Measurements from ENCODE around the gene ALDH7A1. TPM values are rescaled to one million over a fixed set of nuclear protein-coding genes. Genes with fewer than 3 reads are reported as not detected.

Gene ALDH7A1
- total RNA-seq, 2 donors from 2014 or later = 0.81 to 1.2 TPM

DNA sequence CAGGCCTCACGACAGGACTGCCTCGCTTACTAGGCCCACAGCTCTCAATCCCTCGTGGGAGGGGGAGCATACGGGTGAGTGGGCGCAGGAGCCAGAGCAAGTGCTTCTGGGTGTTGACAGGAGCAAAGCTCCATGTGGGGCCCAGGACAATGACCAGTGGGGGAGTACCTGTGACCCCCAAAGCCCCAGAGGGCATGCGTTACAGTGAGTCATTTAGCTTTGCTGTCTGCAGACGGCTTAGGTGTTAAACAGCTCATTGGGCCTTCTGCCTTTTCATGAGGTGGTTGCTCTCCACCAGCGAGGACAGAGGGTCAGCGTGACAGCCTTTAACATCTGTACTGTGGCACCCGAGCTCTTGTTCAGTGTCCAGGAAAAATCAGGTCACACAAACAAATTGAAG is 93.6 kb downstream of the ALDH7A1 start:
- Mint-ChIP-seq H3K9me3 (no peaks in the 10 kb centered on the region), H3K36me3 (no peaks in the 10 kb centered on the region), H3K27ac (no peak overlapping the region), H3K27me3 (no peaks in the 10 kb centered on the region), H3K4me1 (ENCODE audit: low read depth in 2 of 2) (no peaks in the 10 kb centered on the region), H3K4me3 (no peak overlapping the region)
- ATAC-seq (no peak), DNase-seq (ENCODE audit: low spot score) (no peak)

- DNase-seq (ENCODE audit: low spot score) = no peak
- ATAC-seq = peak in 1 of 2 donors; percentile 57
These were observed 95.1 kb downstream of the ALDH7A1 start for GRCh38 chr5:126499853-126500342.

DNA sequence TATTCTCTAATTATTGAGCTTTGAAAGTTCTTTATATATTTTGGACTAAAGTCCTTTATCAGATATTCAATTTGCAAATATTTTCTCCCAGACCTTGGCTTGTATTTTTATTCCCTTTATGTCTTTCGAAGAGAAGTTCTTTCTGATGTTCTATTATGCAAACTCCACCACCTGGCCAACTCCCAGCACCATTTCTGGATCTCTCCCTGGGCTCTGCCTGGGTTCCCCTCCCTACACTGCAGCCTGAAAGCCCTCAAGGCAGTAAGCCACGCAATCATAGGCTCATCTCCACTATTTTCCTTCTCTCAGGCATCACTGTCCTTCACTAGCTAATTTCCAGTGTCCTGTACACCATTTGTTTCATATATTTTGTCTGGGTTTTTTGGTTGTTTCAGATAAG is 95.7 kb downstream of the ALDH7A1 start:
- Mint-ChIP-seq H3K36me3 (no peaks in the 10 kb centered on the region), H3K4me3 (no peak overlapping the region), H3K27ac (no peak overlapping the region), H3K9me3 (no peaks in the 10 kb centered on the region), H3K4me1 (ENCODE audit: low read depth in 2 of 2) (no peaks in the 10 kb centered on the region), H3K27me3 (no peaks in the 10 kb centered on the region)
- DNase-seq (ENCODE audit: low spot score) = no peak
- ATAC-seq = no peak

More at GRCh38 chr5:126499853-126500342, 95.1 kb downstream of the ALDH7A1 start:
- Mint-ChIP-seq H3K4me1 (ENCODE audit: low read depth in 2 of 2) (no peaks in the 10 kb centered on the region), H3K9me3 (no peaks in the 10 kb centered on the region), H3K27me3 (no peaks in the 10 kb centered on the region), H3K27ac (no peak overlapping the region), H3K4me3 (no peak overlapping the region), H3K36me3 (no peaks in the 10 kb centered on the region)

GRCh38 chr5:126497506-126497905 is 97.5 kb downstream of the ALDH7A1 start:
- no peaks in the 10 kb centered on the region for H3K27me3 Mint-ChIP-seq
- H3K4me3 Mint-ChIP-seq = no peak overlapping the region
- H3K27ac Mint-ChIP-seq = no peak overlapping the region
- no peaks in the 10 kb centered on the region for H3K36me3 Mint-ChIP-seq
- DNase-seq (ENCODE audit: low spot score) (no peak), ATAC-seq (no peak)
- no peaks in the 10 kb centered on the region for H3K4me1 Mint-ChIP-seq (ENCODE audit: low read depth in 2 of 2)
- no peaks in the 10 kb centered on the region for H3K9me3 Mint-ChIP-seq

DNA sequence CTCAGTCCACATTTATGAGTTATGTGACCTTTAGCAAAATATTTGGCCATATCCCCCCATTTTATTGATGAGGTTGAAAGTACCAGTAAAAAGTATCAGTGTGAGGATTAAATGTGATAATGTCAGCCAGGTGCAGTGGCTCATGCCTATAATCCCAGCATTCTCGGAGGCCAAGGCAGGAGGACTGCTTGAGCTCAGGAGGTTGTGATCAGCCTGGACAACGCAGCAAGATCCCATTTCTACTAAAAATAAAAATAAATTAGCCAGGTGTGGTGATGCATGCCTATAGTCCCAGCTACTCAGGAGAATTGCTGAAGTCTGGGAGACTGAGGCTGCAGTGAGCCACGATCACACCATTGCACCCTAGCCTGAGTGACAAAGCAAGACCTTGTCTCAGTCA is 100.6 kb downstream of the ALDH7A1 start:
- Mint-ChIP-seq H3K27me3 (no peaks in the 10 kb centered on the region), H3K9me3 (no peaks in the 10 kb centered on the region), H3K4me3 (no peak overlapping the region), H3K4me1 (ENCODE audit: low read depth in 2 of 2) (no peaks in the 10 kb centered on the region), H3K27ac (no peak overlapping the region), H3K36me3 (peaks cover 8% of the 10 kb centered on the region)
- DNase-seq (ENCODE audit: low spot score) (no peak), ATAC-seq (no peak)

GRCh38 chr5:126492939-126493338 is 102.1 kb downstream of the ALDH7A1 start:
- DNase-seq (ENCODE audit: low spot score) = no peak
- ATAC-seq = no peak
- Mint-ChIP-seq H3K4me1 (ENCODE audit: low read depth in 2 of 2) (no peaks in the 10 kb centered on the region), H3K4me3 (no peak overlapping the region), H3K36me3 (peaks cover 13% of the 10 kb centered on the region), H3K27ac (no peak overlapping the region), H3K9me3 (no peaks in the 10 kb centered on the region), H3K27me3 (no peaks in the 10 kb centered on the region)

- Mint-ChIP-seq H3K4me3 (no peak overlapping the region), H3K4me1 (ENCODE audit: low read depth in 2 of 2) (no peaks in the 10 kb centered on the region), H3K27ac (no peak overlapping the region)
These were observed 104.7 kb downstream of the ALDH7A1 start for GRCh38 chr5:126490167-126490940.

GRCh38 chr5:126488443-126489065 is 106.5 kb downstream of the ALDH7A1 start:
- no peaks in the 10 kb centered on the region for H3K27me3 Mint-ChIP-seq
- ATAC-seq = no peak
- H3K4me3 Mint-ChIP-seq = no peak overlapping the region
- H3K27ac Mint-ChIP-seq = no peak overlapping the region
- peaks cover 25% of the 10 kb centered on the region for H3K36me3 Mint-ChIP-seq
- no peaks in the 10 kb centered on the region for H3K4me1 Mint-ChIP-seq (ENCODE audit: low read depth in 2 of 2)
- no peak for DNase-seq (ENCODE audit: low spot score)
- no peaks in the 10 kb centered on the region for H3K9me3 Mint-ChIP-seq

More at GRCh38 chr5:126490167-126490940, 104.7 kb downstream of the ALDH7A1 start:
- DNase-seq (ENCODE audit: low spot score) = no peak
- H3K9me3 Mint-ChIP-seq = no peaks in the 10 kb centered on the region
- H3K36me3 Mint-ChIP-seq = peaks cover 25% of the 10 kb centered on the region
- H3K27me3 Mint-ChIP-seq = no peaks in the 10 kb centered on the region
- no peak for ATAC-seq

- no peak overlapping the region for H3K4me3 Mint-ChIP-seq
- ATAC-seq (no peak), DNase-seq (ENCODE audit: low spot score) (no peak)
- H3K4me1 Mint-ChIP-seq (ENCODE audit: low read depth in 2 of 2) = no peaks in the 10 kb centered on the region
- peaks cover 32% of the 10 kb centered on the region for H3K36me3 Mint-ChIP-seq
- H3K27ac Mint-ChIP-seq = no peak overlapping the region
- H3K9me3 Mint-ChIP-seq = no peaks in the 10 kb centered on the region
- no peaks in the 10 kb centered on the region for H3K27me3 Mint-ChIP-seq
These were observed 107.4 kb downstream of the ALDH7A1 start for GRCh38 chr5:126487596-126487995.

- H3K27ac Mint-ChIP-seq = no peak overlapping the region
- no peak for ATAC-seq
- H3K27me3 Mint-ChIP-seq = no peaks in the 10 kb centered on the region
- no peaks in the 10 kb centered on the region for H3K4me1 Mint-ChIP-seq (ENCODE audit: low read depth in 2 of 2)
- no peak for DNase-seq (ENCODE audit: low spot score)
- no peak overlapping the region for H3K4me3 Mint-ChIP-seq
- H3K36me3 Mint-ChIP-seq = peaks cover 38% of the 10 kb centered on the region
- H3K9me3 Mint-ChIP-seq = no peaks in the 10 kb centered on the region
These were observed 108.7 kb downstream of the ALDH7A1 start for GRCh38 chr5:126486332-126486731.

DNA sequence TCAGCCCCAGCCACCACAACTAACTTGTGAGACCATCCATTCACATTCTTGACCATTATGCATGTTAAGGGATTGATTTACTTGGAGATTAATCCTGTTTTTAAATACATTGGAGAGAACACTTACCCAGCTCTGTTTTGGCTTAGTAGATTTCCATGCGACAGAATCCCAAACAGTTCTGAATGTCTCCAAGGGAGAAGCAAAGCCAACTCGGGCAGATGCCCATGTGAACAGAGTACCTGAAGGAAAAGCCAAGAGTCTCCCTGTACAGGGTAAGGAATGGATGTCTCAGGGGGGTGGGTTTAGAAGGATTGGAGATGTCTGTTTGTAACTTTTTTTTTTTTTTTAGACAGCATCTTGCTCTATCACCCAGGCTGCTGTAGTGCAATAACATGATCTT is 110.8 kb downstream of the ALDH7A1 start:
- no peaks in the 10 kb centered on the region for H3K9me3 Mint-ChIP-seq
- no peaks in the 10 kb centered on the region for H3K4me1 Mint-ChIP-seq (ENCODE audit: low read depth in 2 of 2)
- no peak overlapping the region for H3K4me3 Mint-ChIP-seq
- DNase-seq (ENCODE audit: low spot score) (no peak), ATAC-seq (no peak)
- H3K27me3 Mint-ChIP-seq = no peaks in the 10 kb centered on the region
- no peak overlapping the region for H3K27ac Mint-ChIP-seq
- H3K36me3 Mint-ChIP-seq = peaks cover 38% of the 10 kb centered on the region

- Mint-ChIP-seq H3K27ac (no peak overlapping the region), H3K27me3 (no peaks in the 10 kb centered on the region), H3K4me1 (ENCODE audit: low read depth in 2 of 2) (no peaks in the 10 kb centered on the region), H3K36me3 (peaks cover 34% of the 10 kb centered on the region), H3K9me3 (no peaks in the 10 kb centered on the region), H3K4me3 (no peak overlapping the region)
- no peak for DNase-seq (ENCODE audit: low spot score)
- ATAC-seq = no peak
These were observed 111.9 kb downstream of the ALDH7A1 start for GRCh38 chr5:126483156-126483555.

- H3K4me1 Mint-ChIP-seq (ENCODE audit: low read depth in 2 of 2) = no peaks in the 10 kb centered on the region
- DNase-seq (ENCODE audit: low spot score) = no peak
- H3K36me3 Mint-ChIP-seq = peaks cover 32% of the 10 kb centered on the region
- H3K9me3 Mint-ChIP-seq = no peaks in the 10 kb centered on the region
- ATAC-seq = no peak
- no peak overlapping the region for H3K4me3 Mint-ChIP-seq
- H3K27ac Mint-ChIP-seq = no peak overlapping the region
- no peaks in the 10 kb centered on the region for H3K27me3 Mint-ChIP-seq
These were observed 112.4 kb downstream of the ALDH7A1 start for GRCh38 chr5:126482591-126482990.

- H3K4me3 Mint-ChIP-seq = no peak overlapping the region
- H3K27me3 Mint-ChIP-seq = no peaks in the 10 kb centered on the region
- H3K4me1 Mint-ChIP-seq (ENCODE audit: low read depth in 2 of 2) = no peaks in the 10 kb centered on the region
- DNase-seq (ENCODE audit: low spot score) = no peak
- no peaks in the 10 kb centered on the region for H3K9me3 Mint-ChIP-seq
- ATAC-seq = no peak
- H3K36me3 Mint-ChIP-seq = peaks cover 25% of the 10 kb centered on the region
- peak overlapping the region in 1 of 2 donors; percentile 42 for H3K27ac Mint-ChIP-seq
These were observed 113.8 kb downstream of the ALDH7A1 start for GRCh38 chr5:126481243-126481642.

Data from natural killer cell treated with Interleukin-12 subunit alpha and Interleukin-12 subunit beta and Interleukin-15 and Interleukin-18, amount 100 ng/mL, for 72 hours (primary cell).